GF-D8 (cell line): Measurements from ENCODE around the gene BMP5.

ENCODE experiments used
- DNase-seq: peaks from one replicate; lab custom pipeline; 2025; lab: John Stamatoyannopoulos, UW

The BMP5 gene

GRCh38 chr6:55811074-55811473 lies 64.3 kb downstream of the BMP5 start:
- DNase-seq = no peak

GRCh38 chr6:55802259-55802658 lies 73.1 kb downstream of the BMP5 start:
- no peak for DNase-seq

- no peak for DNase-seq
These were observed 76.8 kb downstream of the BMP5 start for GRCh38 chr6:55798571-55798970.

- no peak for DNase-seq
These were observed 81.1 kb downstream of the BMP5 start for GRCh38 chr6:55794136-55794812.

- no peak for DNase-seq
These were observed 90.1 kb downstream of the BMP5 start for GRCh38 chr6:55785273-55785672.

- no peak for DNase-seq
These were observed 93.1 kb downstream of the BMP5 start for GRCh38 chr6:55782275-55782674.

- DNase-seq = no peak
These were observed 96.7 kb downstream of the BMP5 start for GRCh38 chr6:55778705-55779104.

GRCh38 chr6:55777469-55777868 lies 97.9 kb downstream of the BMP5 start:
- DNase-seq = no peak

GRCh38 chr6:55776113-55776512 lies 99.3 kb downstream of the BMP5 start:
- DNase-seq = no peak

GRCh38 chr6:55775029-55775318 lies 100.4 kb downstream of the BMP5 start:
- no peak for DNase-seq

GRCh38 chr6:55774286-55775028 lies 100.9 kb downstream of the BMP5 start:
- no peak for DNase-seq

- no peak for DNase-seq
These were observed 101.7 kb downstream of the BMP5 start for GRCh38 chr6:55773620-55774216.

GRCh38 chr6:55772730-55773129 lies 102.7 kb downstream of the BMP5 start:
- no peak for DNase-seq

- DNase-seq = no peak
These were observed 115.9 kb downstream of the BMP5 start for GRCh38 chr6:55759536-55759935.

GRCh38 chr6:55758156-55758937 lies 117.0 kb downstream of the BMP5 start:
- no peak for DNase-seq

GRCh38 chr6:55756531-55757031 lies 118.8 kb downstream of the BMP5 start:
- DNase-seq = no peak

- no peak for DNase-seq
These were observed 126.5 kb downstream of the BMP5 start for GRCh38 chr6:55748880-55749279.

- DNase-seq = no peak
These were observed 128.9 kb downstream of the BMP5 start for GRCh38 chr6:55746473-55746872.

- no peak for DNase-seq
These were observed 141.1 kb downstream of the BMP5 start for GRCh38 chr6:55734256-55734655.

- DNase-seq = no peak
These were observed 145.7 kb downstream of the BMP5 start for GRCh38 chr6:55729665-55730064.

GRCh38 chr6:55726144-55726543 lies 149.2 kb downstream of the BMP5 start:
- no peak for DNase-seq

GRCh38 chr6:55714831-55715230 lies 160.6 kb downstream of the BMP5 start:
- no peak for DNase-seq

- no peak for DNase-seq
These were observed 162.0 kb downstream of the BMP5 start for GRCh38 chr6:55713436-55713835.
